AG10803 (cell line): ENCODE data around the gene NFKB2.

Experiments used
- DNase-seq: peaks from one replicate; pipeline ENCODE4 v3.0.0; 2010; ENCODE audit warnings: low read depth
- H3K4me3 ChIP-seq: 2 replicates; pipeline ENCODE4 v1.5.1; 2011; ENCODE audit warnings: mild to moderate bottlenecking, low read length, control low read depth
- CTCF ChIP-seq: conservative IDR thresholded peaks from 2 replicates; pipeline ENCODE4 v1.5.1; 2011; ENCODE audit warnings: mild to moderate bottlenecking, low read length, control low read depth, inconsistent platforms

NFKB2 gene

GRCh38 chr10:102424145-102424544 lies 28.6 kb downstream of the NFKB2 start:
- DNase-seq, result no peak
- no peak for TF ChIP-seq CTCF
- H3K4me3 ChIP-seq, result no peak overlapping the region

GRCh38 chr10:102424916-102425315 lies 29.4 kb downstream of the NFKB2 start:
- TF ChIP-seq CTCF, result no peak
- DNase-seq, result no peak
- no peak overlapping the region for H3K4me3 ChIP-seq

GRCh38 chr10:102425444-102425843 lies 29.9 kb downstream of the NFKB2 start:
- no peak for DNase-seq
- H3K4me3 ChIP-seq, result no peak overlapping the region
- no peak for TF ChIP-seq CTCF

- DNase-seq, result peak; percentile 21
- H3K4me3 ChIP-seq, result no peak overlapping the region
- TF ChIP-seq CTCF, result no peak
Observed at GRCh38 chr10:102426803-102427287, 31.3 kb downstream of the NFKB2 start.

GRCh38 chr10:102429468-102429867 lies 34.0 kb downstream of the NFKB2 start:
- no peak for DNase-seq
- TF ChIP-seq CTCF, result no peak

GRCh38 chr10:102431452-102432124 lies 36.1 kb downstream of the NFKB2 start:
- peak overlapping the region; percentile 94 for H3K4me3 ChIP-seq
- TF ChIP-seq CTCF, result no peak
- DNase-seq, result peak; percentile 53

More at GRCh38 chr10:102429468-102429867, 34.0 kb downstream of the NFKB2 start:
- H3K4me3 ChIP-seq, result no peak overlapping the region

GRCh38 chr10:102432162-102432950 lies 36.9 kb downstream of the NFKB2 start, which contains the start of gene CUEDC2:
CUEDC2 (minus strand) TSS chr10:102432574; CDS start chr10:102425188, 7,386 bp downstream.
- DNase-seq, result peak; percentile 96
- peak within 1 kb of the TSS; percentile 94 for H3K4me3 ChIP-seq
- TF ChIP-seq CTCF, result no peak
